ENCODE measurements around the gene COTL1. TPM values are rescaled to one million over a fixed set of nuclear protein-coding genes. Genes with fewer than 3 reads are reported as not detected.

The COTL1 gene
- total and polyA plus RNA-seq, 9 of the 15 experiments (the other 6 are each of a cell fraction or from before 2014, with no cell fraction given) = 27.7 to 185 (median 72.5) TPM

- TF ChIP-seq PRDM10 (IDR thresholded peaks at IDR 0.05; ENCODE audit: partially characterized antibody) (peak; percentile 93), BHLHE40 (IDR thresholded peaks at IDR 0.05; ENCODE audit: low read length) (no peak; the same call in 1 of the 2 replicates), MTA2 (IDR thresholded peaks at IDR 0.05; ENCODE audit: low read depth) (no peak; the same call in 1 of the 2 replicates), FOXK2 (conservative IDR thresholded peaks at IDR 0.05 in 1 of 2, IDR thresholded peaks at IDR 0.05 in 1 of 2; ENCODE audit: low read depth in 2 of 2) (peak in 1 of 2 experiments; percentile 35; a peak in 1 of 4 replicates), SMARCA4 (IDR thresholded peaks at IDR 0.05) (peak; percentile 81; the same call in 1 of the 2 replicates), ZNF436 (CRISPR knock-in tag; IDR thresholded peaks at IDR 0.05) (no peak), KDM1A (IDR thresholded peaks at IDR 0.05) (peak in 1 of 2 experiments; percentile 80; a peak in 1 of 4 replicates), TRIM24 (IDR thresholded peaks at IDR 0.05) (peak in 1 of 2 experiments; percentile 49; a peak in 1 of 4 replicates), CREM (IDR thresholded peaks at IDR 0.05; ENCODE audit: low read depth) (peak; percentile 65), NFATC3 (IDR thresholded peaks at IDR 0.05) (0 out of 2 replicates have a peak, but pooled peaks have one; percentile 37), AFF1 (IDR thresholded peaks at IDR 0.05; ENCODE audit: low read depth in 1 of 2, partially characterized antibody in 2 of 2) (peak in 1 of 2 experiments; percentile 10), NFE2L1 (tag; IDR thresholded peaks at IDR 0.05; ENCODE audit: borderline replicate concordance, low read depth) (no peak), SOX6 (IDR thresholded peaks at IDR 0.05) (peak; percentile 45; the same call in 1 of the 2 replicates), NFE2 (IDR thresholded peaks at IDR 0.05; ENCODE audit: low read depth) (peak; percentile 86), ZNF584 (CRISPR knock-in tag; IDR thresholded peaks at IDR 0.05; ENCODE audit: low read depth) (0 out of 2 replicates have a peak, but pooled peaks have one; percentile 20), CXXC5 (CRISPR knock-in tag; IDR thresholded peaks at IDR 0.05) (peak; percentile 39; the same call in 1 of the 2 replicates), GTF2F1 (IDR thresholded peaks at IDR 0.05; ENCODE audit: low read depth, low read length) (no peak), JUN (IDR thresholded peaks at IDR 0.05; ENCODE audit: borderline replicate concordance, low read depth, low read length) (peak; percentile 72), JUN (CRISPR knock-in tag; IDR thresholded peaks at IDR 0.05; ENCODE audit: borderline replicate concordance) (no peak), CBFA2T2 (conservative IDR thresholded peaks at IDR 0.05) (no peak), THRAP3 (IDR thresholded peaks at IDR 0.05; ENCODE audit: borderline replicate concordance) (0 out of 2 replicates have a peak, but pooled peaks have one; percentile 34), MIER1 (IDR thresholded peaks at IDR 0.05; ENCODE audit: low read depth) (no peak)
Measured at GRCh38 chr16:84618581-84619460, 943 bp upstream of the COTL1 start (continued).

Data from K562 (cell line).